Lower leg skin (tissue), 3 donors: Measurements from ENCODE around the gene JAK2.

Source experiments
- POLR2A ChIP-seq, 2 donors: fragments of 450-650 bp; IDR thresholded peaks; one replicate each; pipeline ENCODE4 v1.6.1; 2016 to 2017; ENCODE audit warnings: antibody characterized with exemption in 2 of 2, mild to moderate bottlenecking in 1 of 2, moderate library complexity in 1 of 2
- TF ChIP-seq, protein P1 (sequence below), 3 donors: fragments of 450-650 bp; IDR thresholded peaks; one replicate each; pipeline ENCODE4 v1.5.1; 2016; ENCODE audit warnings: antibody characterized with exemption in 3 of 3, mild to moderate bottlenecking in 3 of 3, moderate library complexity in 2 of 3

DNA sequence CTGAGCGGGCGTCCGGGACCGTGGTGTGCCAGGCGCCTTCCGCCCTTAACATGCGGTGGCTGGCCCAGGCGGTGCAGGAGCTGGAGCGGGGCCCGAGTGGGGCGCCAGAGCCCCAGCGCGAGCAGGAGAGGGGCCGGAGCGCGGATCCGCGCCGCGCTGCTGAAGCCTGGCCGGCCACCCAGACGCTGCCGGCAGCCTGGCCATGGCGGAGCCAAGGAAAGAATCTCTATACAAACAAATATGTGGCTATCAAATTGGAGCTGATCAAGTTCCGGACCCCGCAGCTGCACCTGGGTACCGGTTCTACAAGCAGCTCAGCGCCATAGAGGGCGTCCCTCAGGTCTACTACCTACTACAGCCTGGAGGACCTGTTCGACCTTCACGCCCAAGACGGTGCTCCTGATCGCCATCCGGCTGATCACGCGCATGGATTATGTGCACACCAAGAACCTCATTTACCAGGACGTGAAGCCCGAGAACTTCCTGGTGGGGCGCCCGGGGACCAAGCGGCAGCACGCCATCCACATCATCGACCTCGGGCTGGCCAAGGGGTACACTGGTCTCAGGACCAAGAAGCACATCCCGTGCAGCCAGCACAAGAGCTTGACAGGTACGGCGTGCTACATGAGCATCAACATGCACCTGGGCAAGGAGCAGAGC, 55.8 kb downstream of the JAK2 start:
- TF ChIP-seq, protein P1, sequence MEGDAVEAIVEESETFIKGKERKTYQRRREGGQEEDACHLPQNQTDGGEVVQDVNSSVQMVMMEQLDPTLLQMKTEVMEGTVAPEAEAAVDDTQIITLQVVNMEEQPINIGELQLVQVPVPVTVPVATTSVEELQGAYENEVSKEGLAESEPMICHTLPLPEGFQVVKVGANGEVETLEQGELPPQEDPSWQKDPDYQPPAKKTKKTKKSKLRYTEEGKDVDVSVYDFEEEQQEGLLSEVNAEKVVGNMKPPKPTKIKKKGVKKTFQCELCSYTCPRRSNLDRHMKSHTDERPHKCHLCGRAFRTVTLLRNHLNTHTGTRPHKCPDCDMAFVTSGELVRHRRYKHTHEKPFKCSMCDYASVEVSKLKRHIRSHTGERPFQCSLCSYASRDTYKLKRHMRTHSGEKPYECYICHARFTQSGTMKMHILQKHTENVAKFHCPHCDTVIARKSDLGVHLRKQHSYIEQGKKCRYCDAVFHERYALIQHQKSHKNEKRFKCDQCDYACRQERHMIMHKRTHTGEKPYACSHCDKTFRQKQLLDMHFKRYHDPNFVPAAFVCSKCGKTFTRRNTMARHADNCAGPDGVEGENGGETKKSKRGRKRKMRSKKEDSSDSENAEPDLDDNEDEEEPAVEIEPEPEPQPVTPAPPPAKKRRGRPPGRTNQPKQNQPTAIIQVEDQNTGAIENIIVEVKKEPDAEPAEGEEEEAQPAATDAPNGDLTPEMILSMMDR (IDR thresholded peaks at IDR 0.05), result no peak
- TF ChIP-seq POLR2A (IDR thresholded peaks at IDR 0.05), result no peak
